Stimulated activated CD4-positive, alpha-beta T cell treated with anti-CD3 and anti-CD28 coated beads, Interleukin-12 subunit alpha, Interleukin-12 subunit beta, amount 100 ng/mL, for 48 hours (primary cell): ENCODE results near the gene PI4KA.
"Not testable (repeated sequence)": the region's sequence is repeated elsewhere in the genome, so short reads cannot be mapped to it uniquely, and the experiment has no call there.

ENCODE experiments used
- DNase-seq, 3 donors: peaks; one replicate each; pipeline ENCODE4 v3.0.0-alpha.2; 2020; ENCODE audit warnings: low read depth in 2 of 3, low spot score in 1 of 3

PI4KA gene

DNA sequence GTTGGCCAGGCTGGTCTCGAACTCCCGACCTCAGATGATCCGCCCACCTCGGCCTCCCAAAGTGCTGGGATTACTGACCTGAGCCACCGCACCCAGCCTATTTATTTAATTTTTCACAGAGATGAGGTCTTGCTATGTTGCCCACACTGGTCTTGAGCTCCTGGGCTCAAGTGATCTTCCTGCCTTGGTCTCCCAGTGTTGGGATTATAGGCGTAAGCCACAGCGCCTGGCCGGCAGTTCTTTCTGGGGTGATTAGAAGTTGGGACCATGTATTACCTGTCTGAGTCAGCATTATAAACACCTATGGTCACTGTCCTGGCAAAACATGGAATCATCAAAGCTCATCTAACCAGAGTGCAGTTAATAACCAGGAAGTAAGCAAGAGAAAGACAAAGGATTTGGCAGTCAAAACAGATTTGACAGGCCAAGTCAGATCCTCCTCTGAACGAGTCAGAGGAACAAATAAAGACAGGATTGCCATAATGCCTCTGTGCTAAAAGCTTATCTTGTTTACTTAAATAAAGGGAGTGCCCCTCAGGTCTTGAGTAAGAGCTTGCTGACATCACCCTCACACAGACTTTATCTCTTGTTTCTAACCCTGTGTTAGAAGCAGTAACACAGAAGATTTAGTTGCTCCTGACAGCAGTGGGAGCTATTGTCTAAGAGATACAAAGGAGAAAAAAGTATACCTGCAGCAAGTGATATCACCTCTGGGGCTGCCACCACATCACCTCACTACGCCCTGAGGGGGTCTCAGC is 81.0 kb downstream of the PI4KA start:
- no peak for DNase-seq

DNA sequence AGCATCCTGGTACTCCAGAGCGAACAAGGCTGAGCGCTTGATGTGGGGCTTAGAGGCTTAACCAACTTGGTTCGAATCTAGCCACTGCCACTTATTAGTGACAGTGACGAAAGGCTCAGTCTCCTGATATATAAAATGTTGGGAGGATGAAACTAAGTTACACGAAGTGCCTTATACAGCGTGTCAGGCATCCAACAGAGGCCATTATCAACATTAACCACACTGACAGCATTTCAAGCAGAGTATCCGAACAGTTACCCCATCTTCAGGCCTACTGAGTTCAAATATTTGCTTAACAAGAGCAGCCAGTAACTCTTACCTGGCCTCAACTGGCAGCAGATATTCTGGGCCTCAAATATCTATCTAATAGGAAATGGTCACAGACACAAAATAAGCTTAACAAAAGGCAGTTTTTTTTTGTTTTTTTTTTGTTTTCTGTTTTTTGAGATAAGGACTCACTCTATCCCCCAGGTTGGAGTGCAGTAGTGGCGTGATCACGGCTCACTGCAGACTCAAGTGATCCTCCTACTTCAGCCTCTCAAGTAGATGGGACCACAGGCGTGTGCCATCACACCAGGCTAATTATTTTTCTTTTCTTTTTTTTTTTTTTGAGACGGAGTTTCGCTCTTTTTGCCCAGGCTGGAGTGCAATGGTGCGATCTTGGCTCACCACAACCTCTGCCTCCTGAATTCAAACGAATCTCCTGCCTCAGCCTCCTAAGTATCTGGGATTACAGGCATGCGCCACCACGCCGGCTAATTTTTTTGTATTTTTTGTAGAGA is 81.8 kb downstream of the PI4KA start:
- no peak for DNase-seq

DNA sequence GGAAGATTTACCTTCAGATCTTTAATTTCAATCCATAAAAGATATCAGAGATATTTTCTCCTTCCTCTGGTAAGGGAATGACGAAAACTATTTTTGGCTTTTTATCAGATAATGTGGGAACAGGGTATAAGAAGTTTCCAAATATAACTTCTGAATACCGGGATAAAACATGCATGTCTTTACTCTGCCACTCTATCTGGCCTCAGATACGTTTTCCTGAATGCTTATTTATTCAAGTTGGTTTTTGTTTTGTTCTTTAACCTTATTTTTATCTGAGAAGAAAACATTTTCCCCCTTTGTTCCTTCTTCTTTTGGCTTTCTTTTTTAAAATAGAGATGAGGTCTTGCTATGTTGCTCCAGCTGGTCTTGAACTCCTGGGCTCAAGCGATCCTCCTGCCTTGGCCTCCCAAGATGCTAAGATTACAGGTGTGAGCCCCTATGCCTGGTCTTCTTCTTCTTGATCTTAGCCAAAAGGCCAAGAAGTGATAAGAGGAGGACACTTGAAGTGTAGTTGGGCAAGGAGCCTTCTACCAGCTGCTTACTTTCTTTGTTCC is 83.2 kb downstream of the PI4KA start:
- no peak for DNase-seq

DNA sequence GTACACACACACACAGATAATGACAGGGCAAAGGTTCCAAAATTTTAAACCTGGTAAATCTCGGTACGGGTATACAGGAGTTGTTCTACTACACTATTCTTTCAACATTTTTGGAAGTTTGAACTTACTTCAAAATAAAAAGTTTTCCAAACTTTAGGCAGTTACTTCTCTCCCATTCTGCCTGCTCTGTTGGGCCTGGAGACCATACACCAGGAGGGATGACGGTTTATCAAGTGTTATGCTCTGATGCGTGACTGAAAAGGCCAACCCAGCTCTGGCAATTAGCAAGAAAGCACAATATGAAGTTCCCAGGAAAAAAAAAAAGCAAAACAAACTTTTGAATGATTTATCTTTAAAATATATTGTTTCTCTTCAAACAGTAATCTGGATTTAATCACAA is 83.7 kb downstream of the PI4KA start:
- no peak for DNase-seq

DNA sequence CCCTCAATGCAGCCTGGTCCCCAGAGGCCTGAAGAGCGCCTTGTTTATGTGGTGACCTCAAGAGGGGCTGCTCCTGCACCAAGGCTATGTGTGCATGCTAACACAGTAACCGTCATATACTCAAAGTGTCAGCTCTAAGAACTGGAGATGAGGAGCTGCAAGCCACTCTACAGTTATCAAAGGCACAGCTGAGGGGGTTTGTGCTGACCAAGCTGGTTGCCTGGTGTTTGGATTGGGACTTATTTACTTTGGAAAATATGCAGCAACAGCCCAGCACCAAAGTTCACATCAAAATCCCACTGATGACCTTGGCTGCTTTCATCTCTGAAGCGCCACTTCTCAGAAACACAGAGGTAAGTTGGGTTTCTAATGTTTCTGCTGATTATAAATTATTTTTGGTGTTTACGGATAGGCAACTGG is 84.8 kb downstream of the PI4KA start, which contains the start of gene SERPIND1:
Gene SERPIND1, plus strand, starts transcription at position 321 of the 420 bp plus-strand sequence. CDS start 5,200 bp downstream, outside the sequence.
- DNase-seq = no peak

DNA sequence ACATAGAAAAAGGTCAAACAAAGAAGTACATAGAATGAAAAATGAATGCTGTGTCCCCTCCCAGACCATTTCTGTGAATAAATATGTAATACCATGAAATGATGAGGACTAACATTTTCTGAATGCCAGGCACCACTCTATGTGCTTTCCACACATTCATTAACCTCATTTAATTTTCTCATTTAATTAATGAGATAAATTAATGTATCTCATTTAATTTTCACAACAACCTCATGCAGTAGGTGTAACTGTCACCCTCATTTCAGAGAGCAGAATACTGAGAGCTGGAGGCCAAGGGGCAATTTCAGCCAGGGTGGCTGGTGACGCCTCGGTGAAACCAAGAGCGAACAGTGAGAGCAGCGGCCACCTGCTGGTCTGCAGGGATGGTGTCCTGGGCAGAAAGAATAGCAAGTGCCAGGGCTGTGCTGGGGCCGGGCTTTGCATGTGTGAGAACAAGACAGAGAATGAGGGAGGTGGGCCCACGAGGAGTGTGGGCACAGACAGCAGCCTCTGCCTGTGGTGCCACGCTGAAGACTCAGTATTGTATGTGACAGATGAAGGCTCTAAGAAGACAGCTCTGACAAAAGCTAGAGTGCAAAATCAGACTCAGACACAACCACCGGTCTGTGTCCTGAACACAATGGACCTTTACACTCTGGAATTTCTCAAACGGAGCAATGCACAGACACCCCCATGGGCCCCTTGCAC is 86.5 kb downstream of the PI4KA start:
- DNase-seq = no peak

DNA sequence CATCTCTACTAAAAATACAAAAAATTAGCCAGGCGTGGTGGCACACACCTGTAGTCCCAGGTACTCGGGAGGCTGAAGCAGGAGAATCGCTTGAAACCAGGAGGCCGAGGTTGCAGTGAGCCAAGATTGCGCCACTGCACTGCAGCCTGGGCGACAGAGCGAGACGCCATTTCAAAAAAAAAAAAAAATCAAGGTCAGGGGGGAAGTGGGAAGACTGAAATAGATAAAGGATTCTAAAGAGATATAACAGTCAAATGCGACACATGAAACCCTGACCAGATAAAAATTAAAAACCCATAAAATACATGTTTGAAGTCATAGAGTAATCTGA is 89.2 kb downstream of the PI4KA start:
- DNase-seq = not testable (repeated sequence)

DNA sequence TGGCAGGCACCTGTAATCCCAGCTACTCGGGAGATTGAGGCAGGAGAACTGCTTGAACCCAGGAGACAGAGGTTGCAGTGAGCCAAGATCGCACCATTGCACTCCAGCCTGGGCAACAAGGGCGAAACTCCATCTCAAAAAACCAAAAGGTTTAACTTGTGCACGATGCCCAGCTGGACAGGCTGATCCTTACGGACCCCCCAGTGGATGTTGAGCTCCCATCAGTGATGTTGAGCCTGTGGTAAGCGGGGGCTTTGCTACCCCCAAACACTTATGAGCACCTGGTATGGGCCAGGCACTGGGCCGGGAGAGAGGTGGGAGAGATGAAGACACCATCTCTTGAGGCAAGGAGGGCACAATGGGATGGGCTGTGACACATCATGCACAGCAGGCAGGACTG is 92.1 kb downstream of the PI4KA start:
- DNase-seq = no peak

DNA sequence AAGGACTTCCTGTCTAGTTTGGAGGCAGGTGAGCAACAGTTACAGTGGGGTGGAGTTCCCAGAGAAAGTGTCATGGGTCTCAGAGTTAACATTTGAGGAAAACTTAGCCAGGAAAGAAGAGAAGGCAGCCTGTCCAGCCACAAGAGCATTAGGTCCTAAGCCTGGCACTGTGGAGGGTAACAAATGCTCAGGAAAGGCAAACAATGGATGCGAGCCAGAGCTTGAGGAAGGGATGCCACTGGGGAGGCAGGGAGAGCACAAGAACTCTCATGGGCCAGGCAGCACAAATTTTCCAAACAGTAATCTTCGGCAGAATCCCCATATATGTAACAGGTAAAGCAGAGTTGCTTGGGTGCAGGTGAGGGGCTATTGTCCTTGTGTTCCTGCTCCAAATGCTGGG is 92.7 kb downstream of the PI4KA start:
- DNase-seq = no peak

DNA sequence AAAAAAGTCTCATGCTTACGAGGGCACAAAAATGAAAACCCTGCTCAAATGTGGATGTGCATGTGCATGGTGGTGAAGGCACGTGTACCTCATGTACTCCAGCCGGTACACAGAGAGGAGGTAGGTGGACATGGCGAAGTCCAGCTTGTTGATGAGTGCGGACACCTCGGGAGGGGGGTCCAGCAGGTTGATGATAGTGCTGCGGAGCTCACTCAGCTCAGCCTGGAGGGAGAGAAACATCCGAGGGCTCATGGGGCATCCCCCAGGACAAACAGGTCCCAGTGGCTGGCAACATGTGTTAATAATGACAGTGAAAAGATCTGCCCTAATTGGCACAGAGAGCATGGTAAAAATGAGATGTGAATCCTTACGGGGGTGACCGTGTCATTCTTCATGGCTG is 93.9 kb downstream of the PI4KA start:
- no peak for DNase-seq

DNA sequence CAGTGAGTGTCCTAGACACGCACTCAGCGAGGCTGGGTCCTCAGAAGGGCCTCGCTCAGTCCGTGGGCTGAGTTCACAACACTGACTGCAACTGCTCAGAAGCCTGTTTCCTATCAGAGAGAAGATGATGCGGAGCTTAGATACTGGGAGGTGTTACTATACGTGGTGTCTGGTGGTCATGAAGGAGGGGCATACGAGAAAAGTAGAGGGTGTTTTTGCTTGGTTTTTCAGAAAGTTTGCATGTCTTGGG is 94.2 kb downstream of the PI4KA start:
- no peak for DNase-seq

DNA sequence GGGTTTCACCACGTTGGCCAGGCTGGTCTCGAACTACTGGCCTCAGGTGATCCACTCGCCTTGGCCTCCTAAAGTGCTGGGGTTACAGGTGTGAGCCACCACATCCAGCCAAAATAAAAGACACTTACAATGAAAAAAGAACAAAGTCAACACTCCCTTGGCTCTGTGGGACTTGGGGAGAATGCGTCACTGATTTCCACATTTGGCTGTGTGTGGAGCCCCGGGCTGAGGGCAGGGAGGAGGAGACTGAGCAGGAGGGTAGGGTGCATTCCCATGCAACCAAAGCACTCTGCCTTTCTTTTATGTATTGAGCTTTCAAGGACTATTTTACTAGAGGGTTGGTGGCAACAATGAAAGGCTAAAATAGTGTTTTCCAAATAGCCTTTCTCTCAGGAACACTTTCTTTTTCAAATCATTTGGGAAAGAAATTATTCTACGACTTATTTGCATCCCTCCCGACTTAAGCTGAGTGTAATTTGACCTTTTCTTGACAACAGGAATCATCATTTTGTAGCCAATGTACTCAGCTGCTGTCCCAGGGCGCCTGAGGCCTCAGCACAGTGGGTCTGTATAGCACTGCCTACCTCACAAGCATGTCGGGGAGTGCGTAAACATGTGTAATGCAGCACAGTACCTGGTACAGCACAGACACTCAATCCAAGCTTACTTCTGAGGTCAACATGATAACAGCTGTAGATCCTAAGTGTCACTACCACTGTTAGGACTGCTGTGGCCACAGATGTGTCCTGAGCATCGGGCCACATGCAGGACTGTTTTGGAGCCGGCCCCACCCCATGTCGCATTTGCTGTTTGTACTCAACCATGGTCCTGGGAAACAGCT is 94.8 kb downstream of the PI4KA start:
- no peak for DNase-seq

DNA sequence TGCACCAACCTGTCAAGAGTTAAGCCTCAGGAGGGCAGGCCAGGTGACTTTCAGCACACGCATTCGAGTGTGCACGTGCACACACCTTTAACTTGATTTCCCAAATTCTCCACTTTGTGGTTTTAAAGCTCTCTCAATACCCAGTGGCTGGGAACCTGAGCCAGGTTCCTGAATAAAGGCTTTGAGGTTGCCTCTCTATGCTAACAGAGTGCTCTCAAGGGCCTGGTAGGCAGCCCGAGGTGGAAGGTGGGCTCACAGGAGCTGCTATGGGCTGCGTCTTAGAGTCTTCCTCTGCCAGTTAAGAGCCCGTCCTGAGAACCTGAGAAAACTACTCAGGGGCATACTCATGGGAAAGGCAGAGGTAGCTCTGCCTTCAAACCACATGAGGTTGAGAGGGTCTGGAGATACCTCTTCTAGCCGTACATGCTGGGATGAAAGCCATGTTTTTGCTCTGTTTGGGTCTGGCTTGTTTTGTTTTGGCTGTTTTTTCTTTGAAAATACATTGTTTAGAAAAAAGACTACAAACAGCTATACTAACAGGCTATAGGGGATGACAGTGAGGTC is 96.3 kb downstream of the PI4KA start:
- no peak for DNase-seq

DNA sequence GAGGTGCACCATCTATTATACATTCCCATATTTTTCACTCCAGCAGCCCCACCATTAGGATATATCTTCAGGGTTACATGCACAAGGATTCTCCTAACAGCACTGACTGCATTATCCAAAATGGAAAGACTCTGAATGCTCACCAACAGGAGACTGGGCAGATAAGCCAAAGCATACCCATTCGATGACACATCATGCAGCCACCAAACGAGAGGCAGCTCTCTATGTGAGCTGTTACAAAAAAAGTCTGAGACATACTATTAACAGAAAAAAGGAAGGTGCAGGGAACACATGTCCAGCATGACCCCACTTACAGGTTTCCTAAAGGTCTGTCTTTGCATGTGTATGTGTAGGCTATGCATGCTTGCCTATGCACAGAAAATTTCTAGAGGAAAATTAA is 97.1 kb downstream of the PI4KA start:
- DNase-seq = no peak

DNA sequence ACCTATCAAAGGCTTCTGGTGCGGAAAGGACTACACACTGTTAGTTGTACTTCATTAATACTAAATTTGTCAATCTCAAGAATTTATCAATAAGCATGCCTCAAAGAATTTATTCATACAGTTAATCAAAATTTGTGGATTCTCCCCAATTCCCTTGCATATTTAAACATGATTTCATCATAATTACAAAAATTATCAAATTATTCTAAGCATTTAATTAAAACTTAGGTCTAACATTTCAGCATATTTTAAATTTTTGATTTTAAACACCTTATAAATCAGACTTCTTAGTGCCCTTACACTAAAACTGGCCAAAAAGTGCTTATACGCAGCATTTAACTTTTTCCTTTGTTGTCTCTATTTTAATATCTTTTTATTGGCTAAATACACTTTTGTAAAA is 98.5 kb downstream of the PI4KA start:
- DNase-seq = no peak

DNA sequence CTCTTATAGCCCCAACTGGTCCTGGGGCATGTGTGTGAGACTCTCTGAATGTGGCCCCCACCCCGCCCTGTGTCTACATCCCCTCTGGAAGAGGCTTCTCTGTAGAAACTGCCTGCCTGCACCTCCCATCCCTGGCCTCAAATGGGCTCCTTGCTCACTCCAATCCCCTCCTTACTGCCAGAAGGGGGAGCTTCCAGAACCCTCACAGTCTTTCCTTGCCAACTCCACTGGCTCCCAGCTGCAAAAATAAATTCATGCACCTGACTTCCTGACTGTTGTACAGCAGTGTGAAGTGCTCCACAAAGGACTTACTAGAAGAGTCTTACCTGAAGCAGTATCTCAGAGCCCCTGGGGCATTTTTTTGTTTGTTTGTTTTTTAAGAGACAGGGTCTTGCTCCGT is 99.9 kb downstream of the PI4KA start:
- DNase-seq = no peak

DNA sequence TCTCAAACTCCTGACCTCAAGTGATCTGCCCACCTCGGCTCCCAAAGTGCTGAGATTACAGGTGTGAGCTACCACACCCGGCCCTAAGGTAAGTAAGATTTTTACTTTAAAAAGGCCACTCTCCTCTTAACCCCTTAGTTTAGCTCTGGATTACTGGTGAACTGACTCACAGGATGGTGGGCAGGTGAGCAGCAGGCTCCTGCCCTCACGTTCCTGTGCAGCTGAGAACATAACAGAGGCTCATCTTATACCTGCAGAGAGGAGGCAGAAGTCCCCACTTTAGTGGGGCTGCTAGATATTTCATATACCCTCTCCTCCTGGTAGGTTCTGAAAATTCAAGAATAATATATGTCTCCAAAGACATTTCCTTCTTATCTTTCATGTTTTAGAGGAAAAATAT is 101.8 kb downstream of the PI4KA start:
- no peak for DNase-seq

DNA sequence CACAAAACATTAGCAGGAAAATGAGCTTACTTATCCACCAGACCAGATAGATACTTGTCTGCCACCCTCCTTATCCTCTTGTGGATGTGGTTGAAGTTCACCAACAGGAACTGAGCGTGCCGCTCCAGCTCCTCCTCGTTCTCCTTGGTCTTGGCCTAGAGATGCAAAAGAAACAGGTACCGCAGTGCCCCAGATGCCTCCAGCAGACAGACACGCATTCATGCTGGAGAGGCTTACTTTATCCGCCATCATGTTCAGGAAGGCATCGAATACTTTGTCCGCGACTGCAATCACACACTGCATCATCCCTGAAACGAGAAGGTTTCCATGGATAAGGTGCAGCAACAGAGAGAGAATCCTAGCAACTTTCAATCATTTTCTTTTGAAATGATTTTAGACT is 105.7 kb downstream of the PI4KA start:
- no peak for DNase-seq

DNA sequence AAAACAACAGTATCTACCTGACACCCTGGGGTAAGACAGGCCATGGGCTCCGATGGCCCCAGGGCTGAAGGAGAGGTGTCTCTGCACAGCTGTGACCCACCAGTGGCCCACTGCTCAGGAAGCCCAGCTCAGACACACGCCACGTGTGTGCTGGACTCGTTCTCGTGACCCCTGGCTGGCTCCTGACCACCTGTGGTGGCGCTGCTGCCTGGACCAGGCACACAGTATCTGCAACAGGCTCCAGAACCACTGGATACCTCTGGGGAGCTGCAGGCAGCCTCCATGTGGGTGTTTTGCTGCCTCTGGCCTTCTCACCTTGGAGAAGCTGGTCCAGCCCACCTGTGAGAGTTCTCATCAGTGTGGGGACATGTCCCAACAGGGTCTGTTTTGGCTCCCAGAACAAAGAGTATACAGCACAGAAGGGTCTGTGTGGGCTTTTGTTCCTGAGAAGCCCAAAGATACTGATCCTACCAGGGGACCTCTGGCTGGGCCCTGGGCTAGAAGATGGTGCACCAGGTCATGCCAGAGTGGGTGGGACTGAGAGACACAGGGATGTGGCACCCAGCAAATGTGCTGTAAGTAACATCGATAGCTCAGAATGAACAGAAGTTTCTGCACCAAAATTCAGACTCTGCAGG is 106.4 kb downstream of the PI4KA start:
- no peak for DNase-seq

DNA sequence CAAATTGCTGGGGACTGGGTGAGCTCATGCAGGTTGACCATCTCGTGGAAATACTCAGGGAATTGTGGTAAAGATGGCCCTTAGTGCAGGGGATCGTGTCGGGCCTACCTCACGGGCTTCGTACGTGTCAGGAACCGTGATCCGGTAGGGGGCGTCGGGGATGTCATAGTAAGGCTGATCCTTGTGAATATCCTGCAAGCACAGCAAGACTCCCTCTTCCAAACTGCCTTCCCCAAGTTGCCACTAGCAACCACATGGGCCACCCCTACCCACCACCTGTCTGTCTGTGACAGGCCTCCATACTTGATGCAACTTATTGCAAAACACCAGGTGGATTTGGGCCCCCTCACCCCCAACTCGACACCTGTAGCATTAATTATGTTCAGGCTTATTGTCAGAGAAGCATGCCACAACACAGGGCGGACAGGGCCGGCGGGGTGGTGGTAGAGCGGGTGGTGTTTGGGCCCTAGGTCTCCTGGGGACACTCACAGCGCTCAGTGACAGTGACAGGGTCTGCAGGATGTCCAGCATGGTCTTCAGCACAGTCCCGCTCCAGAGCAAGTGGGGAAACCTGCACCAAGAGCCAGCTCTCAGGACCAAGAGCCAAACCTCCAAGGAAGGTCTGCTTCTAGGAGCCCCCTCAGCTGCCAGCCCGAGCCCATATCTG is 107.3 kb downstream of the PI4KA start:
- DNase-seq = no peak
